Fibroblast of skin of scalp (primary cell): ENCODE data around the gene RING1.
A peak's percentile ranks its signal among the peaks of the same experiment; 100 is the strongest.
"Not testable (repeated sequence)": the region's sequence is repeated elsewhere in the genome, so short reads cannot be mapped to it uniquely, and the experiment has no call there.

Experiments used
- DNase-seq: peaks from one replicate; pipeline ENCODE4 v3.0.0-alpha.2; 2013

RING1 gene

GRCh38 chr6:33207552-33208090 is 679 bp upstream of the RING1 start:
- DNase-seq, result peak; percentile 54

DNA sequence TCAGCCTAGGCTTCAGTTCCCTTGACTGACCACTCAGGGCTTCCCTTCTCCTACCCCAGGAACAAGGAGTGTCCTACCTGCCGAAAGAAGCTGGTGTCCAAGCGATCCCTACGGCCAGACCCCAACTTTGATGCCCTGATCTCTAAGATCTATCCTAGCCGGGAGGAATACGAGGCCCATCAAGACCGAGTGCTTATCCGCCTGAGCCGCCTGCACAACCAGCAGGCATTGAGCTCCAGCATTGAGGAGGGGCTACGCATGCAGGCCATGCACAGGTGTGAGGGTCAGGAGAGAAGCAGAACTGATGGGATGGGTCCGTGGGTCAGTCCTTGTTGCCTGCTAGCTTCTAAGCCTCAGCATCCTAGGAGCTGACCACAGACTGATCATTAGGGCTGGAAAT is 1.6 kb downstream of the RING1 start:
- no peak for DNase-seq

GRCh38 chr6:33211136-33211535 is 2.8 kb downstream of the RING1 start:
- DNase-seq, result no peak

DNA sequence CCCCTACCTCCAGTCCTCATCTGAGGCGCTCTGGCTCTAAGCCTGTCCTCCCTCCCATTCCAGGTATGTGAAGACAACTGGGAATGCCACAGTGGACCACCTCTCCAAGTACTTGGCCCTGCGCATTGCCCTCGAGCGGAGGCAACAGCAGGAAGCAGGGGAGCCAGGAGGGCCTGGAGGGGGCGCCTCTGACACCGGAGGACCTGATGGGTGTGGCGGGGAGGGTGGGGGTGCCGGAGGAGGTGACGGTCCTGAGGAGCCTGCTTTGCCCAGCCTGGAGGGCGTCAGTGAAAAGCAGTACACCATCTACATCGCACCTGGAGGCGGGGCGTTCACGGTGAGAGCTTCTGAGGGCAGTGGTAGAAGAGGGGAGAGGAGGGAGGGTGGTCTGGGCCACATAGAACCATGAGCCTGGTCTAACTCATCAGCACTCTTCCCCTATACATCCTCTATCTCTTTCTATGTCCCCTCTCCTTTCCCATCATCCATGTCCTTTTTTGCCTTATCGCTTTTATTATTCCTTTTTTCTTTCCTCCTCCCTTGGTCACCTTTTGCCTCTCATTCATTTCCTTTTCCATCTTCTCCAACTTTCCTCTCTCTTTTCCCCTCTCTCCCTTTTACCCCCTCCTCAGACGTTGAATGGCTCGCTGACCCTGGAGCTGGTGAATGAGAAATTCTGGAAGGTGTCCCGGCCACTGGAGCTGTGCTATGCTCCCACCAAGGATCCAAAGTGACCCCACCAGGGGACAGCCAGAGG is 3.5 kb downstream of the RING1 start:
- DNase-seq, result no peak

DNA sequence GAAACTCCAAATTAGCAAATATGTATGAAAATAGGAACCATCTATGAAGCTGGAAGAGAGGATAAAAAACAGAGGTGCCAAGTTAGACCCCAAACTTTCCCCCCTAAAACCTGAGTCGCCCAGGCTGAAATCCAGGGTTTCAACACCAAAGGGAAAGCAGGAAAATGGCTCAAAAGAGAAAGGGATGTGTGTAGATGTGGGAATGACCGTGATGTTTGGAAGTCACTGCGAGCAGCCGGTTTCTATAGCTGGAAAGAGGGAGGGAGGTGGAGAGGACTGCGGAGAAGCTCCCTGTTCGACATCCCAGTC is 4.5 kb downstream of the RING1 start:
- DNase-seq, result peak; percentile 24

- DNase-seq, result no peak
These were observed 5.1 kb downstream of the RING1 start for GRCh38 chr6:33213166-33213988.

DNA sequence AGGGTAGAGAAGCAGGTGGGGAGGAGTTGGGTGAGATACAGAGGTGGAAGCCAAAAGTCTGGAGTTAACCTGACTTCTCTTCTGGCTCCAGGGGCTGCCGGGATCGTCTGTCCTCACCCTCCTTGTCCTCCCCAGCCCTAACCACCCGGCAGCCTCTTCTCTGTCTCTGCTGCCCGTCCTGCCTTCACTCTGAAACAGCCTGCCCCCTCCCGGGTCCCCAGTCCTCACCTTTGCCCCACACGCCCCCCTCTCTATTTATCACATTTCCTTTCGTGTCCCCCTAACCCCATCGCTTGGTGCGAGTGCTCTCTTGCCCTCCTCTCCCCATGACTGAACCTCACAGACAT is 5.7 kb downstream of the RING1 start:
- no peak for DNase-seq

- no peak for DNase-seq
These were observed 7.2 kb downstream of the RING1 start for GRCh38 chr6:33215271-33216116.

- DNase-seq, result no peak
These were observed 7.9 kb downstream of the RING1 start for GRCh38 chr6:33216117-33216649.

DNA sequence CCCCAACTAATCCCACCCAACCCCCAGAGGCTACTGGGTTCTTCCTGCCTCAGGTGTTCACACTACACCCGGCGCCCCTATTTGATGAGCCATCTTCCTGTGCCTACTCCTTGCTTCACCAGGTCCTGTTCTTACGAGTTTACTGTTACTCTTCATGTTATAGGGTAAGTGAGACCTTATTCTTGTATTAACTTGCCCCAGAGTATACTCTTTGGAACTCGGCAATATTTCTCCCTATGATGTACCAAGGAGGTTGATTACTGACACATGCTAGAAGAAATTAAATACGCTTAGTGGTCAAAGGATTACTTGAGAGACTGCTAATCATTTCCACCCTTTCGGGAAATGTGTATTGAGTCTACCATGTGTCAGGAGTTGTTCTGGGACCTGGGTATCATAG is 8.9 kb downstream of the RING1 start:
- no peak for DNase-seq

- no peak for DNase-seq
These were observed 9.4 kb downstream of the RING1 start for GRCh38 chr6:33217681-33218080.

DNA sequence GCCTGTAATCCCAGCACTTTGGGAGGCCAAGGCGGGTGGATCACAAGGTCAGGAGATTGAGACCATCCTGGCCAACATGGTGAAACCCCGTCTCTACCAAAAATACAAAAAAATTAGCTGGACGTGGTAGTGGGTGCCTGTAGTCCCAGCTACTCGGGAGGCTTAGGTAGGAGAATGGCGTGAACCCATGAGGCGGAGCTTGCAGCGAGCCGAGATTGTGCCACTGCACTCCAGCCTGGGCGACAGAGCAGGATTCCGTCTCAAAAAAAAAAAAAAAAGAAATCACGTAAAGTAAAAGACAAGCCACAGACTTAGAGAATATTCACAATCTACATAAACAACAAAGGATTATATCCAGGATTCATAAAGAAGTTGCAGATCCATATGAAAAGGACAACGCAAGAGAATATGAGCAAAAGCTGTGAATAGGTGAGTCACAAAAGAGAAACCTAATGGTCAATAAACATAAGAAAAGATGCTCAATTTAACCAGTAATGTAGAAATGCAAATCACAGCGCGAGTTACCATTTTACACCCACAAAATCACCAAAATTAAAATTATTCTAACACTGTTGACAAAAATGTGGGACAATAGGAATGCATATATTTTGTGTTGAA is 18.3 kb downstream of the RING1 start:
- not testable (repeated sequence) for DNase-seq

- DNase-seq, result no peak
These were observed 26.9 kb downstream of the RING1 start for GRCh38 chr6:33235221-33235634.

GRCh38 chr6:33236328-33236727 is 28.0 kb downstream of the RING1 start:
- no peak for DNase-seq

DNA sequence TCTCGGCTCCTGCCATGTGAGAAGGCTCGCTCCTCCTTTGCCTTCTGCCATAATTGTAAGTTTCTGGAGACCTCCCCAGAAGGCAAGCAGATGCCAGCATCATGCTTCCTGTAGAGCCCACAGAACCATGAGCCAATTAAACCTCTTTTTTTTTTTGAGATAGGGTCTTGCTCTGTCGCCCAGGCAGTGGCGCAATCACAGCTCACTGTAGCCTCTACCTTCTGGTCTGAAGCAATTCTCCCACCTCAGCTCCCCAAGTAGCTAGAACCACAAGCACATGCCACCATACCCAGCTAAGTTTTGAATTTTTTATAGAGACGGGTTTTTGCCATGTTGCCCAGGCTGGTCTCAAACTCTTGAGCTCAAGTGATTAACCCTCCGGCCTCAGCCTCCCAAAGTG is 28.6 kb downstream of the RING1 start:
- DNase-seq, result no peak

- DNase-seq, result no peak
These were observed 29.4 kb downstream of the RING1 start for GRCh38 chr6:33237741-33238140.

DNA sequence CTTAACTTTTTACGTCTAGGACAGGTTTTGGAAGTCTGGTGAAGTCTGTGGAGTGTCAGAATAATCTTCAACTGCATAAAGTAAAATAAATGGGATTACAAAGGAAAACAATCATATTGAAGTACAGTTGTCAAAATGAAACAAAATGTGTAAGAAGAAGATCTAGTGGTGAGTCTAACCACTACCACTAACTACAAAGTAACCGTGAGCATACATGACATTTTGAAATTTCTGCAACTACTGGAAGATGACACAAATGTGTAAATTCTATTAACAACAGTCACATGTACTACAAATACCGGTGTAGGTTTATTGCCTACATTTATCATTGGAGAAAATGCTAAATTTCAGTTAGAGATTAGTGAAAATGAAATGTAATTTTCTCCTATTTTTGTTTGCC is 33.7 kb downstream of the RING1 start:
- DNase-seq, result no peak

GRCh38 chr6:33243476-33243875 is 35.2 kb downstream of the RING1 start:
- DNase-seq, result no peak

DNA sequence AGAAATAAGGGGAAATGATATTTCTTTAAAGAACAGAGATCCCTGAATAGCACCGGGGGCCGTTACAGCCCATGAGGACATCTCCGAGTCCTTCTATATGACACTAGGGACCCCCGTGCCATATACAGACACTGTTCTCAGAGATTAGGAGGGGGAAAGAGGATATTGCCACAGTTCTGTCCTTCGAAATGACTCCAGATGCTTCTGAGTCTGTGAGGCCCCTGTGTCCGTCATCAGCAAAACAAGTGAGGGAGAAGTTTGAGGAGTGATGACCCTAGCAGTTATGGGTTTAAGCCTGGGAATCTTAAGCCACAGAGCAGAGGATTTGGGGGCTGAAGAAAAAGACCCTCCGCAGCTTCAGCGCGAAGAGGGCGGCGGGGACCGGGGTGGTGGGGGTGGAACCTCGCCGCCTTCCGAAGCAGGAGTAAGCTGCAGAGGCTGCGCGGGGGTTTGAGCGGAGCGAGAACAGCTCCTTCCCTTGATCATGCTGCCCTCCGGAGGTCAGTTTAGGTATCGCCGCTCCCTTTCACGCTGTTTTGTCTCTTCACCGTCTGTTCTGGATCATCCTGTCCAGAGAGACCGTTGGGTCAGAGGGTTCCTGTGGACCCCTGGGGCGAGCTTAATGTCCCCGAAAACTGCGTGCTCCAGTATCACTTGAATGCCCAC is 39.8 kb downstream of the RING1 start:
- DNase-seq, result peak; percentile 84

GRCh38 chr6:33248643-33248931 is 40.3 kb downstream of the RING1 start:
- DNase-seq, result peak; percentile 53

- peak; percentile 99 for DNase-seq
These were observed 40.8 kb downstream of the RING1 start for GRCh38 chr6:33248932-33249731.
